ENCODE measurements around the gene SLC7A6OS.

Gene SLC7A6OS

GRCh38 chr16:68309799-68310198, 947 bp downstream of the SLC7A6OS start:
- DNase-seq (ENCODE audit: low spot score) = no peak
- TF ChIP-seq, protein P1, sequence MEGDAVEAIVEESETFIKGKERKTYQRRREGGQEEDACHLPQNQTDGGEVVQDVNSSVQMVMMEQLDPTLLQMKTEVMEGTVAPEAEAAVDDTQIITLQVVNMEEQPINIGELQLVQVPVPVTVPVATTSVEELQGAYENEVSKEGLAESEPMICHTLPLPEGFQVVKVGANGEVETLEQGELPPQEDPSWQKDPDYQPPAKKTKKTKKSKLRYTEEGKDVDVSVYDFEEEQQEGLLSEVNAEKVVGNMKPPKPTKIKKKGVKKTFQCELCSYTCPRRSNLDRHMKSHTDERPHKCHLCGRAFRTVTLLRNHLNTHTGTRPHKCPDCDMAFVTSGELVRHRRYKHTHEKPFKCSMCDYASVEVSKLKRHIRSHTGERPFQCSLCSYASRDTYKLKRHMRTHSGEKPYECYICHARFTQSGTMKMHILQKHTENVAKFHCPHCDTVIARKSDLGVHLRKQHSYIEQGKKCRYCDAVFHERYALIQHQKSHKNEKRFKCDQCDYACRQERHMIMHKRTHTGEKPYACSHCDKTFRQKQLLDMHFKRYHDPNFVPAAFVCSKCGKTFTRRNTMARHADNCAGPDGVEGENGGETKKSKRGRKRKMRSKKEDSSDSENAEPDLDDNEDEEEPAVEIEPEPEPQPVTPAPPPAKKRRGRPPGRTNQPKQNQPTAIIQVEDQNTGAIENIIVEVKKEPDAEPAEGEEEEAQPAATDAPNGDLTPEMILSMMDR (IDR thresholded peaks at IDR 0.05; ENCODE audit: extremely low read depth, missing control alignments) = no peak

DNA sequence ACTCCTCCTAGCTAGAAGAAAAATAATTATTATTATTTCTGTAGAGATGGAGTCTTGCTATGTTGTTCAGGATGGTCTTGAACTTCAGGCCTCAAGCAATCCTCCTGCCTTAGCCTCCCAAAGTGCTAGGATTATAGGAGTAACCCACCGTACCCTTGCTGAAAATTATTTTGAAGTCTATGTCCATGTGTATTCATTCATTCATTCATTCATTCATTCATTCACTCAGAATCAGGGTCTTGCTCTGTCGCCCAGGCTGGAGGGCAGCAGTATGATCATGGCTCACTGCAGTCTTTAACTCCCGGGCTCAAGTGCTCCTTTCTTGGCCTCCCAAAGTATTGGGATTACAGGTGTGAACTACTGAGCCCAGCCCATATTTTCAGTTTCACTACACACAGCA, 4.1 kb downstream of the SLC7A6OS start:
- TF ChIP-seq, protein P1 (IDR thresholded peaks at IDR 0.05; ENCODE audit: extremely low read depth, missing control alignments) = no peak
- no peak for DNase-seq (ENCODE audit: low spot score)

DNA sequence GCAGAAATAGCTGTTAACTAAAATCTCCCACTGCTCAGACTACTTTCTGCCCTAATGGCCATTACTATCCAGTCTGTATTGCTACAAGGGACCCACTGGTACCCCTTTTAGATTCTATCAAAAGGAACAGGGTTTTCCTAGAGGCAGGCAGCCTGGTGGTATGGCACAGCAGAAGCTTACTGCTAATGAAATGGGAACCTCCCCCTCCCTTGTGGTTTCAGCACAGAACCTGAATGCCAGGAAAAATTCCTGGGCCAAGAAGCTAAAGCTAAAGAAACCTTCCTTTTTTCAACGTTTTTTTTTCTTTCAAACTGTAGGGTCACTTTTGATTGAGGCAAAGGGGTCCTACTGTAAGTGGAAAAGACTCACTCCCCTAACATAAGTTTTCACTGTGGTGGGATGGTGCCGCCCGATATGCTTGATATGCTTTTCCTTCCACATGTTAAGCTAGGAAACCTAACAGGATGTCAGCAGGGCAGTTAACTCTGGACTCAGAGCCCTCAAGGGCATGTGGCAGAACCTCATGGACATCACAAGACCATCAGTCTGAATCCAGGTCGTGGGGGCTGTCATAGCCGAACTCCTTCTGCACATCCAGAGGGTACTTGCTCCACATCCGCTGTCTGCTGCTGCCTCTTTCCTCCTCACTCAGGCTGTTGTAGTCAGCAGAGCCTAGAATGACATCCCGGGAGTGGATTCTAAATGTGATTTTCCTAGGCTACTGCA, 9.8 kb downstream of the SLC7A6OS start:
- TF ChIP-seq, protein P1 (IDR thresholded peaks at IDR 0.05; ENCODE audit: extremely low read depth, missing control alignments) = no peak

DNA sequence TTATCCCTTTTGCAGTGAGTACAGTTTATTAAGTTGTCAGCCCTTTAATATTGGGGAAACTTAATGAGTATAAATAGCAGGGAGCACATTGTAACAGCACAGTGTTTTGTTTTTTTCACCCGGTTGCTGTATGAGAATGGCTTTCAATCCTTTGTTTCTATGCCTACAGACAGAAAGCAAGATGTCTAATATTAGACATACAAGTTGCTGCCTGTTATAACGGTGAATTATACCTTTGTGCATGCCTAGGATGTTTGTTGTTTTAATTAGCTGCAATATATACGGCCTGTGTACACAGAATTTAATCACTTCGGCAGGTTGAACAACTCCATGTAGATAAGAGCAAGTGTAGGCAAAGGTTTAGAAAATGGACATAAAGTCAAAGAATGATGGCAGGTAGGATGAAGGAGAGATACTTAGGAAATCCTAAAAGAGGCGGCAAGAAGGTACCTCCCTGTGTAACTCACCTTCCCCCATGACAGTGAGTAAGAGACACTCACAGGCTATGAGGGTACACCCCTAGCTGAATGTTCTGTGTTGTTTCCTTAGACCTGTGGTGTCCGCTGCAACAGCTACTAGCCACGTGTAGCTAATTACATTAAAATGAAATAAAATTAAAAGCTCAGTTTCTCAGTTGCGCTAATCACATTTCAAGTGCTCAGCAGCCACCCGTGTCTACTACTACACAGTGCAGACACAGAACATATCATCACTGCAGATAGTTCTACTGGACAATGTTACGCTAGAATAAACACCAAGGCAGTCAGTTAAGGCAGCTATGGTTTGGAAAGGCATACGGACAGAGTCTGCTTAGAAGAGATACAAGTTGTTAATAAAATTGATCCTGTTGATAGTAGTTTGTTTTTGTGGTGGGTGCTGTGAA, 10.9 kb downstream of the SLC7A6OS start:
- no peak for DNase-seq (ENCODE audit: low spot score)
- TF ChIP-seq, protein P1 (IDR thresholded peaks at IDR 0.05; ENCODE audit: extremely low read depth, missing control alignments) = no peak

More for the DNA sequence above, 9.8 kb downstream of the SLC7A6OS start:
- DNase-seq (ENCODE audit: low spot score) = no peak

DNA sequence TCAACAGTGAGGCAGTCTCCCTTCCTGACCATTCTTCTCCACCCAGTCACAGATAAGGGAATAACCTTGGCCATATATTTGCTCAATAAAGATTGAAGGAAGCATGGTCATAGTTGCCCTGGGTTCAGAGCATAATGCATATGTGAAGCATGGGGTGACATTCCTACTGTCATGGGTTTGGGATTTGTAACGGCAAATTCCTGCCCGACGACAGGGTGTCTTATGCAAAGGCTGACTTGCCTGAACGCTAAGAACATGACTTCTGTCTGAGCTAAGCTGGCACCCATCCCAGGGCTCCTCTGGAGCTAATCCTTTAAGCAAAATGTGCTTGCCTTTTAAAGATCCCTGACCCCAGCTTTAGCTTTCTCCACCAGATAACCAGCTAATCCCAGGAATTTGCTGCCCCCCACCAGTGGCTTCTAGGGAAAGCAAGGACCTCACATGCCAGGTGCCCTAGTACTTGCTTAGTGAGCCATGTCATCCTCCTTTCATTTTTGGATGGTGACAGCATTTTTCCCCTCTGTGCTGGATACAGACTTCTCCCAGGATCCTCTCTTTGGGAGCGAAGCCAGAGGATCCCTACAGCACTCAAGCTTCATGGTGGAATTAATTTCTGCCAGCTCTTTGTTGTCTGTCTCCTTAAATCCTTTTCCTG, 11.7 kb downstream of the SLC7A6OS start:
- no peak for DNase-seq (ENCODE audit: low spot score)
- TF ChIP-seq, protein P1 (IDR thresholded peaks at IDR 0.05; ENCODE audit: extremely low read depth, missing control alignments) = no peak

- TF ChIP-seq, protein P1 (IDR thresholded peaks at IDR 0.05; ENCODE audit: extremely low read depth, missing control alignments) = no peak
These were observed 12.4 kb downstream of the SLC7A6OS start for GRCh38 chr16:68298312-68298711.

More at GRCh38 chr16:68298312-68298711, 12.4 kb downstream of the SLC7A6OS start:
- no peak for DNase-seq (ENCODE audit: low spot score)

All from GM20000 (cell line).